WTC11 (cell line): ENCODE results near the gene SRRM2. TPM values are rescaled to one million over a fixed set of nuclear protein-coding genes. Genes with fewer than 3 reads are reported as not detected.

ENCODE experiments used
- ATAC-seq: fragments of 200-7000 bp; cut with Tn5 transposase; 2 replicates; pipeline ENCODE4 v1.10.0; 2021; ENCODE audit warnings: mild to moderate bottlenecking, moderate library complexity
- CTCF ChIA-PET: fragments of 300-600 bp; sonication (Branson Sonifier 250); formaldehyde crosslinking; loops from one replicate; lab custom pipeline; 2021; ENCODE audit warnings: antibody characterized with exemption; lab: Charles Lee
- POLR2A ChIA-PET: fragments of 350-600 bp; sonication (Branson Sonifier 250); formaldehyde crosslinking; loops from one replicate; lab custom pipeline; 2021; ENCODE audit warnings: antibody characterized with exemption; lab: Charles Lee
- DNase-seq: peaks from one replicate; pipeline ENCODE4 v3.0.0; 2021; ENCODE audit warnings: low spot score
- H3K27ac Mint-ChIP-seq: 2 replicates; pipeline ENCODE4 v1.8.0; 2021; ENCODE audit warnings: mixed read lengths
- H3K27me3 Mint-ChIP-seq: 2 replicates; pipeline ENCODE4 v1.8.0; 2021; ENCODE audit warnings: low read depth, mild to moderate bottlenecking, moderate library complexity, mixed read lengths
- H3K36me3 Mint-ChIP-seq: 2 replicates; pipeline ENCODE4 v1.8.0; 2021; ENCODE audit warnings: mixed read lengths
- H3K4me1 Mint-ChIP-seq: 2 replicates; pipeline ENCODE4 v1.8.0; 2022; ENCODE audit warnings: mixed read lengths
- H3K4me3 Mint-ChIP-seq: 2 replicates; pipeline ENCODE4 v1.8.0; 2021; ENCODE audit warnings: mild to moderate bottlenecking, moderate library complexity, mixed read lengths
- H3K9me3 Mint-ChIP-seq: 2 replicates; pipeline ENCODE4 v1.8.0; 2021; ENCODE audit warnings: mixed read lengths
- AR ChIP-seq: fragments of 250-450 bp; sonication (Bioruptor Pico); IDR thresholded peaks from 2 replicates; pipeline ENCODE4 v1.9.0; 2021; ENCODE audit warnings: mild to moderate bottlenecking
- ATF6 ChIP-seq: sonication (generic); formaldehyde crosslinking; IDR thresholded peaks from 2 replicates; pipeline ENCODE4 v1.8.1; 2023; ENCODE audit warnings: mild to moderate bottlenecking, missing genetic modification reagents
- E2F4 ChIP-seq: sonication (generic); formaldehyde crosslinking; IDR thresholded peaks from 2 replicates; pipeline ENCODE4 v1.8.1; 2022; ENCODE audit warnings: low read depth, mild to moderate bottlenecking, moderate library complexity, missing genetic modification reagents, borderline replicate concordance
- E2F5 ChIP-seq: sonication (generic); formaldehyde crosslinking; IDR thresholded peaks from 2 replicates; pipeline ENCODE4 v1.8.1; 2022; ENCODE audit warnings: mild to moderate bottlenecking, moderate library complexity, missing genetic modification reagents
- EMX1 ChIP-seq: fragments of 250-450 bp; sonication (Bioruptor Pico); IDR thresholded peaks from 2 replicates; pipeline ENCODE4 v1.8.0; 2021; ENCODE audit warnings: mild to moderate bottlenecking
- FOXK1 ChIP-seq: sonication (generic); formaldehyde crosslinking; IDR thresholded peaks from 2 replicates; pipeline ENCODE4 v1.8.0; 2022; ENCODE audit warnings: mild to moderate bottlenecking, moderate library complexity, missing genetic modification reagents
- GRHL2 ChIP-seq: fragments of 250-450 bp; sonication (Bioruptor Pico); IDR thresholded peaks from 2 replicates; pipeline ENCODE4 v1.8.0; 2022; ENCODE audit warnings: mild to moderate bottlenecking, moderate library complexity; ENCODE audit not compliant: insufficient replicate concordance, severe bottlenecking
- HMGXB4 ChIP-seq: sonication (generic); formaldehyde crosslinking; IDR thresholded peaks from 2 replicates; pipeline ENCODE4 v1.8.1; 2023; ENCODE audit warnings: mild to moderate bottlenecking, moderate library complexity, missing genetic modification reagents
- MXD4 ChIP-seq: fragments of 250-450 bp; sonication (Bioruptor Pico); IDR thresholded peaks from 2 replicates; pipeline ENCODE4 v1.8.0; 2021; ENCODE audit warnings: mild to moderate bottlenecking, moderate library complexity, borderline replicate concordance
- OVOL2 ChIP-seq: fragments of 250-450 bp; sonication (Bioruptor Pico); IDR thresholded peaks from 2 replicates; pipeline ENCODE4 v1.9.0; 2021; ENCODE audit warnings: mild to moderate bottlenecking, borderline replicate concordance
- PREB ChIP-seq: sonication (generic); formaldehyde crosslinking; IDR thresholded peaks from 2 replicates; pipeline ENCODE4 v1.8.1; 2022; ENCODE audit warnings: mild to moderate bottlenecking, missing genetic modification reagents, moderate library complexity, borderline replicate concordance
- PRRX2 ChIP-seq: fragments of 250-450 bp; sonication (Bioruptor Pico); IDR thresholded peaks from 2 replicates; pipeline ENCODE4 v1.8.0; 2021; ENCODE audit warnings: mild to moderate bottlenecking
- RORB ChIP-seq: fragments of 250-450 bp; sonication (Bioruptor Pico); IDR thresholded peaks from 2 replicates; pipeline ENCODE4 v1.9.0; 2021; ENCODE audit warnings: mild to moderate bottlenecking
- SMAD4 ChIP-seq: sonication (generic); formaldehyde crosslinking; IDR thresholded peaks from 2 replicates; pipeline ENCODE4 v1.8.0; 2022; ENCODE audit warnings: mild to moderate bottlenecking, missing genetic modification reagents
- TCF7 ChIP-seq: sonication (generic); formaldehyde crosslinking; IDR thresholded peaks from 2 replicates; pipeline ENCODE4 v1.8.0; 2022; ENCODE audit warnings: mild to moderate bottlenecking, low read depth, missing genetic modification reagents, moderate library complexity
- TP53 ChIP-seq: sonication (generic); formaldehyde crosslinking; IDR thresholded peaks from 2 replicates; pipeline ENCODE4 v1.8.1; 2023; ENCODE audit warnings: mild to moderate bottlenecking, missing genetic modification reagents
- ZNF232 ChIP-seq: sonication (generic); formaldehyde crosslinking; IDR thresholded peaks from 2 replicates; pipeline ENCODE4 v1.8.0; 2022; ENCODE audit warnings: mild to moderate bottlenecking, missing genetic modification reagents
- ZNF263 ChIP-seq: sonication (generic); formaldehyde crosslinking; IDR thresholded peaks from 2 replicates; pipeline ENCODE4 v1.8.1; 2022; ENCODE audit warnings: low read depth, mild to moderate bottlenecking, moderate library complexity, missing genetic modification reagents
- ZNF396 ChIP-seq: fragments of 250-450 bp; sonication (Bioruptor Pico); IDR thresholded peaks from 2 replicates; pipeline ENCODE4 v1.8.0; 2021; ENCODE audit warnings: mild to moderate bottlenecking, moderate library complexity, borderline replicate concordance
- ZNF423 ChIP-seq: fragments of 250-450 bp; sonication (Bioruptor Pico); IDR thresholded peaks from 2 replicates; pipeline ENCODE4 v2.1.2; 2022; ENCODE audit warnings: mild to moderate bottlenecking, moderate library complexity
- ZNF671 ChIP-seq: fragments of 250-450 bp; sonication (Bioruptor Pico); IDR thresholded peaks from 2 replicates; pipeline ENCODE4 v1.8.0; 2021; ENCODE audit warnings: mild to moderate bottlenecking
- total RNA-seq: library from RNA; stranded (reverse); gene quantifications from 3 replicates; pipeline ENCODE4 v1.2.3, GENCODE V29; 2021

Gene SRRM2
- total RNA-seq, 1 experiment from 2014 or later = 823 TPM

GRCh38 chr16:2739625-2740430, 12.6 kb upstream of the SRRM2 start (continued):
- TF ChIP-seq HMGXB4 (CRISPR knock-in tag) (no peak), PRRX2 (CRISPR knock-in tag) (no peak), AR (no peak), TP53 (CRISPR knock-in tag) (no peak), GRHL2 (no peak)

- TF ChIP-seq ZNF396 (CRISPR knock-in tag) (no peak), E2F5 (CRISPR knock-in tag) (no peak), ZNF232 (CRISPR knock-in tag) (no peak), TCF7 (CRISPR knock-in tag) (no peak), PRRX2 (CRISPR knock-in tag) (no peak), MXD4 (CRISPR knock-in tag) (no peak), E2F4 (CRISPR knock-in tag) (no peak), ZNF263 (CRISPR knock-in tag) (no peak), SMAD4 (CRISPR knock-in tag) (no peak)
- DNase-seq (no peak), ATAC-seq (no peak)
- Mint-ChIP-seq H3K4me1 (no peaks in the 10 kb centered on the region), H3K36me3 (no peaks in the 10 kb centered on the region), H3K27me3 (no peaks in the 10 kb centered on the region), H3K9me3 (no peaks in the 10 kb centered on the region), H3K27ac (no peak overlapping the region), H3K4me3 (no peak overlapping the region)
- POLR2A ChIA-PET = no interaction called here
- CTCF ChIA-PET = interaction anchor here (0.7 kb wide), 1 partner anchor 99 kb away, joined by 4 read pairs; no protein-coding TSS in a partner anchor
These were observed 12.0 kb upstream of the SRRM2 start for GRCh38 chr16:2740476-2740875.

GRCh38 chr16:2741168-2741567, 11.3 kb upstream of the SRRM2 start:
- CTCF ChIA-PET = interaction anchor here (1.2 kb wide), 1 partner anchor 76 kb away, joined by 4 read pairs; the partner anchor contains the start of gene PRSS21
- no peak for DNase-seq
- no peaks in the 10 kb centered on the region for H3K36me3 Mint-ChIP-seq
- POLR2A ChIA-PET = no interaction called here
- no peak overlapping the region for H3K4me3 Mint-ChIP-seq
- no peaks in the 10 kb centered on the region for H3K4me1 Mint-ChIP-seq
- H3K27ac Mint-ChIP-seq = peak overlapping the region; percentile 57; the same call in 1 of the 2 replicates
- no peaks in the 10 kb centered on the region for H3K27me3 Mint-ChIP-seq
- no peaks in the 10 kb centered on the region for H3K9me3 Mint-ChIP-seq
- ATAC-seq = no peak
- TF ChIP-seq FOXK1 (CRISPR knock-in tag) = no peak
- no peak for TF ChIP-seq ZNF423 (CRISPR knock-in tag)
- no peak for TF ChIP-seq EMX1 (CRISPR knock-in tag)
- no peak for TF ChIP-seq E2F4 (CRISPR knock-in tag)
- TF ChIP-seq OVOL2 (CRISPR knock-in tag) = no peak
- no peak for TF ChIP-seq PREB (CRISPR knock-in tag)
- no peak for TF ChIP-seq ZNF671
- TF ChIP-seq TCF7 (CRISPR knock-in tag) = no peak
- no peak for TF ChIP-seq RORB (CRISPR knock-in tag)
- TF ChIP-seq ATF6 (CRISPR knock-in tag) = no peak
